Prostate gland (tissue), 2 donors: ENCODE measurements around the gene NEB. TPM values are rescaled to one million over a fixed set of nuclear protein-coding genes. Genes with fewer than 3 reads are reported as not detected.

Experiments
- DNase-seq: peaks from one replicate; pipeline ENCODE4 v3.0.0-alpha.2; 2019; ENCODE audit warnings: low spot score
- H3K27ac ChIP-seq, 2 donors: fragments of 200-600 bp; sonication (generic); 2 replicates each; pipeline ENCODE4 v1.5.1; 2017 to 2019
- H3K27me3 ChIP-seq: fragments of 200-600 bp; sonication (generic); replicated peaks from 2 replicates; pipeline ENCODE4 v1.5.1; 2019; ENCODE audit not compliant: insufficient read depth
- H3K36me3 ChIP-seq, 2 donors: fragments of 200-600 bp; sonication (generic); 1 replicate in 1 of 2; 2 replicates in 1 of 2; pipeline versions ENCODE4 v1.5.1 to v1.8.1; 2017 to 2019
- H3K4me1 ChIP-seq: fragments of 200-600 bp; sonication (generic); replicated peaks from 2 replicates; pipeline ENCODE4 v1.5.1; 2019
- H3K4me3 ChIP-seq, 2 donors: fragments of 200-600 bp; sonication (generic); 2 replicates each; pipeline ENCODE4 v1.5.1; 2017 to 2019
- H3K9me3 ChIP-seq: fragments of 200-600 bp; sonication (generic); 2 replicates; pipeline ENCODE4 v1.5.1; 2017
- POLR2A ChIP-seq: fragments of 450-650 bp; IDR thresholded peaks from one replicate; pipeline ENCODE4 v1.6.1; 2016; ENCODE audit warnings: antibody characterized with exemption, mild to moderate bottlenecking
- POLR2AphosphoS5 ChIP-seq: sonication (generic); formaldehyde crosslinking; IDR thresholded peaks from one replicate; pipeline ENCODE4 v1.6.1; 2017; ENCODE audit warnings: antibody characterized with exemption
- whole genome bisulfite sequencing: methylation state at CpG from one replicate; pipeline ENCODE4 v1.1.5; 2018; 5-methylcytosine and 5-hydroxymethylcytosine counted together
- intact Hi-C: fragments of 100-400 bp; cut with DNase I; formaldehyde crosslinking; loops from one replicate; pipeline ENCODE4 v1.14.2; 2022
- total RNA-seq, 2 donors: library from RNA; depleted of rRNA; stranded (reverse); fragments of >200 nt; gene quantifications; one replicate each; pipeline ENCODE4 v1.1.0, GENCODE V29; 2016
- TF ChIP-seq, protein P1 (sequence below), 4 experiments: fragments of 200-600 bp in 2 of 4; fragments of 450-650 bp in 2 of 4; sonication (generic) in 2 of 4; IDR thresholded peaks; 1 replicate in 3 of 4; 2 replicates in 1 of 4; pipeline ENCODE4 v1.5.1; 2016 to 2019; ENCODE audit warnings: antibody characterized with exemption in 4 of 4, mild to moderate bottlenecking in 2 of 4, moderate library complexity in 2 of 4

Gene NEB
- total RNA-seq, 2 donors from 2014 or later: 7.3 to 57.9 TPM

DNA sequence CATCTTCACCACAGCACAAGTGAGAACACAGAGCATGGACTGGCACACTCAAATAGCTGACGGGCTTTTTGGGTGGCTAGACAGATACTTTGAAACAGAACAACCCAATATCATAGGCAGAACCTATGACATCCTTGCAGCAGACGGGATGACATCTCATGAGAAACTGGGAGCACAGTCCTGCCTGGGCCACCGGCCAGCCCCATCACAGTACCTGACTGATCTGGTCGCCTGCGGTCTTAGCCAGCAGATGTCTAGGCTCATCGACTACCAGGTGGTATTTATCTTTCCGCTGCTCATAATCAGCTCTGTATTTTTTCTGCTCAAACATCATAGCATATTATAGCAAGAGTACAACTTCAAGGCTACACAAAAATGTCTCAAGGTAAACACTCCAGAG is 200.3 kb downstream of the NEB start:
- Histone ChIP-seq H3K4me1 (no peaks in the 10 kb centered on the region), H3K4me3 (no peak overlapping the region), H3K27me3 (no peaks in the 10 kb centered on the region), H3K9me3 (no peaks in the 10 kb centered on the region), H3K36me3 (no peaks in the 10 kb centered on the region), H3K27ac (no peak overlapping the region)
- TF ChIP-seq POLR2A (no peak), POLR2AphosphoS5 (no peak)
- TF ChIP-seq, protein P1, sequence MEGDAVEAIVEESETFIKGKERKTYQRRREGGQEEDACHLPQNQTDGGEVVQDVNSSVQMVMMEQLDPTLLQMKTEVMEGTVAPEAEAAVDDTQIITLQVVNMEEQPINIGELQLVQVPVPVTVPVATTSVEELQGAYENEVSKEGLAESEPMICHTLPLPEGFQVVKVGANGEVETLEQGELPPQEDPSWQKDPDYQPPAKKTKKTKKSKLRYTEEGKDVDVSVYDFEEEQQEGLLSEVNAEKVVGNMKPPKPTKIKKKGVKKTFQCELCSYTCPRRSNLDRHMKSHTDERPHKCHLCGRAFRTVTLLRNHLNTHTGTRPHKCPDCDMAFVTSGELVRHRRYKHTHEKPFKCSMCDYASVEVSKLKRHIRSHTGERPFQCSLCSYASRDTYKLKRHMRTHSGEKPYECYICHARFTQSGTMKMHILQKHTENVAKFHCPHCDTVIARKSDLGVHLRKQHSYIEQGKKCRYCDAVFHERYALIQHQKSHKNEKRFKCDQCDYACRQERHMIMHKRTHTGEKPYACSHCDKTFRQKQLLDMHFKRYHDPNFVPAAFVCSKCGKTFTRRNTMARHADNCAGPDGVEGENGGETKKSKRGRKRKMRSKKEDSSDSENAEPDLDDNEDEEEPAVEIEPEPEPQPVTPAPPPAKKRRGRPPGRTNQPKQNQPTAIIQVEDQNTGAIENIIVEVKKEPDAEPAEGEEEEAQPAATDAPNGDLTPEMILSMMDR (IDR thresholded peaks at IDR 0.05): no peak
- intact Hi-C loops: no loop called here
- DNase-seq: no peak
- WGBS: 78% methylated on average over 7 of the region's 7 CpGs

DNA sequence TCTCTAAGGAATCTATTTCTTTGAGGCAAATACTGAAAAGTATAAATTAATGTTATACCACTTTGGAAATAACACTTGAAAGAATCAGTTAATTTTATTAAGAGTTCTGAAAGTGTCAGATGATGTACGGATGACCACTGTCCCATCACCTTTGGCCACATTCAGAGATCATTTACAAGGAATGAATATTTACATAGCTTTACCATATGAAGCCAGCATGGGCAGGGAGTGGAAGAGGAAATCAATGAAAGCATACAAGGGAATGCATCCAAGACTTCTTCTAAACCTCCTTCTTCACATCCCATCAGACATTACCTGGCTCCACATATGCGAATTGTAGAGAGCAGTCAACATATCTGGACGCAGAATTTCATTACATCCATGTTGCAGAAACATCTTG is 201.1 kb downstream of the NEB start:
- H3K4me3 ChIP-seq: no peak overlapping the region
- intact Hi-C loops: no loop called here
- 95% methylated on average over 3 of the region's 3 CpGs for WGBS
- no peaks in the 10 kb centered on the region for H3K9me3 ChIP-seq
- H3K27me3 ChIP-seq: no peaks in the 10 kb centered on the region
- no peaks in the 10 kb centered on the region for H3K4me1 ChIP-seq
- no peak for DNase-seq
- TF ChIP-seq POLR2AphosphoS5: no peak
- TF ChIP-seq, protein P1 (IDR thresholded peaks at IDR 0.05): no peak
- TF ChIP-seq POLR2A: no peak
- no peak overlapping the region for H3K27ac ChIP-seq
- no peaks in the 10 kb centered on the region for H3K36me3 ChIP-seq

DNA sequence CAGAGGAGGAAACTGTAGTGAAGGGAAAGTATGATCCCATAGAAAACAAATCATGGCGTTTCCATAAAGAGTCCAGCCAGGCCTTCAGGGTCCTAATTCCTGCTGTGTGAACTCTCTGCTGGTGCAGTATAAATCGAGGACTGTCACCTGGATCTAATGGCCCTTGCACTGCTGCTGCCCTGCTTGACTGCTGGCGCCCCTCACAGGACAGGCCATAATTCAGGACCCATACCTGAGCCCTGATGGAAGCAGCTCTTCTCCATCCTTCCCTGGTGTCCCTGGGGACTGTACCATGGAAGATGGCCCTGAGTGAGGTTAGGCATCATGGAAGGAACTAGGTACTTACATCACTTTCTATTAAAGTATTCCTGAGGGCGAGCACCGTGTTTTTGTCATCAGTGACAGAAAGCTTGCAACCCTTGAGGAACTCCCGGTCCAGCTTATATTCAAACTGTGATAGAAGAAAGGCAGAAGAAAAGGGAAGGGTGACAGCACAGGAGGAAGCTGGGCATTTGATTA is 207.6 kb downstream of the NEB start:
- H3K36me3 ChIP-seq: no peaks in the 10 kb centered on the region
- WGBS: 93% methylated on average over 6 of the region's 6 CpGs
- intact Hi-C loops: no loop called here
- no peaks in the 10 kb centered on the region for H3K27me3 ChIP-seq
- H3K4me3 ChIP-seq: no peak overlapping the region
- no peak for TF ChIP-seq POLR2A
- H3K4me1 ChIP-seq: no peaks in the 10 kb centered on the region
- no peak for DNase-seq
- H3K9me3 ChIP-seq: no peaks in the 10 kb centered on the region
- H3K27ac ChIP-seq: no peak overlapping the region

DNA sequence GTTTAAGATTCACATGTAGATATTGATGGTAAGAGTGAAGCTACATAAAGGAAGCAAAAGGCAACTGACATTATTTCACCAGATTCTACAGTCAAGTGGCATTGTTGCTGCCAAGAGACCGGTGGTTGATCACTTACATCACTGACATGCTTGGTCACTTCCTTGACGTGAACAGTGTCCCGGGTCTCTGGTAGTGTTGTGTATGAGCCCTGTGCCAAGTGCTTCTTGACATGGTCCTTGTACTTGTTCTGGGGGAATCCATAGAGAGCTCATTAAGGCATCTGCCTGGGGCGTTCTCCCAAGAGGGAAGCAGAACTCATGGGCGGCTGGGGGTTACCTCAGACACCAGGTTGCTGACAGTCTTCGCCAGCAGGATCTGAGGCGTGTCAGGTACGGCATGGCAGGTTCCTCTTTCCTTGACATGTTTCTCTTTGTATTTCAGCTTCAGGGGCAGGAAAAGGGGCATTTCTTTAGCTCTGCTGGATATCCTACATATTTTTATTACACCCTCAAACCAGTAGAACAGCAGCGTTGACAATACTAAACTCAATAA is 208.4 kb downstream of the NEB start:
- Histone ChIP-seq H3K27me3 (no peaks in the 10 kb centered on the region), H3K4me3 (no peak overlapping the region), H3K9me3 (no peaks in the 10 kb centered on the region), H3K4me1 (no peaks in the 10 kb centered on the region), H3K27ac (no peak overlapping the region), H3K36me3 (no peaks in the 10 kb centered on the region)
- no peak for DNase-seq
- TF ChIP-seq POLR2A (no peak), POLR2AphosphoS5 (no peak)
- TF ChIP-seq, protein P1 (IDR thresholded peaks at IDR 0.05): no peak
- intact Hi-C loops: no loop called here
- WGBS: 91% methylated on average over 8 of the region's 9 CpGs

DNA sequence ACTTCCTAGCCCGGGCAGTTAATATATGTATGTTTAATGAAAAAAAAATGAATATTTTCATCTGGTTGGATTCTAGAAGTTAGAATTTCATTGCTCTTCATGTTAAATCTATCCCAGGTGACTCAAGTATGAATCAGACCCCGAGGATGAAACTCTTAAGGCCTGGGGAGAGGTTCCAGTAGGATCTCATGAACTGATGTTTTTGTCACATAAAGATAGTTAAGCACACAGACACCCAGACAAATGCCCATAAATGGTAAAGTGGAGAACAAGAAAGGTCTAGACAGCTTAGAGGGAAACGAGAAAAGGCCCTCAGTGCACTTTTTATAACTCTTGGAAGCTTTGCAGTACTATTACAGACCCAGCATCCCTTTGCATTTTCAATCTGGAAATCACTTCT is 210.4 kb downstream of the NEB start:
- no peaks in the 10 kb centered on the region for H3K4me1 ChIP-seq

More for the DNA sequence above, 210.4 kb downstream of the NEB start:
- no peaks in the 10 kb centered on the region for H3K27me3 ChIP-seq
- H3K27ac ChIP-seq: no peak overlapping the region
- no peak for DNase-seq
- intact Hi-C loops: no loop called here
- no peaks in the 10 kb centered on the region for H3K36me3 ChIP-seq
- WGBS: 86% methylated on average over 3 of the region's 3 CpGs
- TF ChIP-seq POLR2AphosphoS5 (no peak), POLR2A (no peak)
- TF ChIP-seq, protein P1 (IDR thresholded peaks at IDR 0.05): no peak
- no peak overlapping the region for H3K4me3 ChIP-seq
- no peaks in the 10 kb centered on the region for H3K9me3 ChIP-seq
